HL-60 (cell line): ENCODE data around the gene MAGI2.

Source experiments
- CTCF ChIP-seq: IDR thresholded peaks from one replicate; pipeline ENCODE4 v1.5.1; 2011; ENCODE audit warnings: low read length, control low read depth, inconsistent platforms; ENCODE audit not compliant: insufficient read depth
- POLR2AphosphoS5 ChIP-seq: IDR thresholded peaks from 2 replicates; pipeline ENCODE4 v1.6.1; 2012; ENCODE audit warnings: low read depth
- REST ChIP-seq: IDR thresholded peaks from 2 replicates; pipeline ENCODE4 v1.6.1; 2012; ENCODE audit warnings: low read depth; ENCODE audit not compliant: insufficient replicate concordance

GRCh38 chr7:78264105-78264504 lies 1189.4 kb downstream of the MAGI2 start:
- TF ChIP-seq CTCF (no peak), POLR2AphosphoS5 (no peak), REST (no peak)
